Upper lobe of left lung (tissue), 4 donors: ENCODE results near the gene MRAP.

Experiments used
- POLR2AphosphoS5 ChIP-seq, 2 donors: sonication (generic); formaldehyde crosslinking; IDR thresholded peaks; one replicate each; pipeline ENCODE4 v1.5.1; 2017; ENCODE audit warnings: antibody characterized with exemption in 2 of 2
- TF ChIP-seq, protein P1 (sequence below), 6 experiments: fragments of 450-650 bp in 4 of 6; fragments of 200-600 bp in 2 of 6; sonication (generic) in 2 of 6; IDR thresholded peaks; one replicate each; pipeline ENCODE4 v1.5.1; 2016 to 2019; ENCODE audit warnings: antibody characterized with exemption in 6 of 6

DNA sequence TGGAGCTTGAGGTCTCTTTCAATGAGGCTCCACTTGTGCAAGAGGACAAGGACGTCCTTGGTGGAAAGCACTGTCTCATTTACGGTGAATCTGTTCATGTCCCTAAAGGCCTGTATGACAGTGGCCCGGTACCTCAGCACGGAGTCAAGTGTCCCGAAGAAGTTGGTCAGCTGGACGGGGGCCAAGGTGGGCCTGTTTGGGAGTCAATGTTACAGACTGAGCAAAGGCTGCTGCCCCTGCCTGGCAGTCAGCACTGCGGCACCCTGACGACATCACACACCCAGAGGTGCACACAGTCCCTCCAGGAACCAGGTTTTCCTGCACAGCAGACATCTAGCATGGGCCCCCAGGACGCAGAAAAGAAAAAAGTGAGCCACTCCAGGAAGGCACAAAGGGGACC is 19.1 kb downstream of the MRAP start:
- TF ChIP-seq, protein P1, sequence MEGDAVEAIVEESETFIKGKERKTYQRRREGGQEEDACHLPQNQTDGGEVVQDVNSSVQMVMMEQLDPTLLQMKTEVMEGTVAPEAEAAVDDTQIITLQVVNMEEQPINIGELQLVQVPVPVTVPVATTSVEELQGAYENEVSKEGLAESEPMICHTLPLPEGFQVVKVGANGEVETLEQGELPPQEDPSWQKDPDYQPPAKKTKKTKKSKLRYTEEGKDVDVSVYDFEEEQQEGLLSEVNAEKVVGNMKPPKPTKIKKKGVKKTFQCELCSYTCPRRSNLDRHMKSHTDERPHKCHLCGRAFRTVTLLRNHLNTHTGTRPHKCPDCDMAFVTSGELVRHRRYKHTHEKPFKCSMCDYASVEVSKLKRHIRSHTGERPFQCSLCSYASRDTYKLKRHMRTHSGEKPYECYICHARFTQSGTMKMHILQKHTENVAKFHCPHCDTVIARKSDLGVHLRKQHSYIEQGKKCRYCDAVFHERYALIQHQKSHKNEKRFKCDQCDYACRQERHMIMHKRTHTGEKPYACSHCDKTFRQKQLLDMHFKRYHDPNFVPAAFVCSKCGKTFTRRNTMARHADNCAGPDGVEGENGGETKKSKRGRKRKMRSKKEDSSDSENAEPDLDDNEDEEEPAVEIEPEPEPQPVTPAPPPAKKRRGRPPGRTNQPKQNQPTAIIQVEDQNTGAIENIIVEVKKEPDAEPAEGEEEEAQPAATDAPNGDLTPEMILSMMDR (IDR thresholded peaks at IDR 0.05), result no peak
- TF ChIP-seq POLR2AphosphoS5 (IDR thresholded peaks at IDR 0.05), result no peak
